Measurements from ENCODE around the gene RELL1. TPM values are rescaled to one million over a fixed set of nuclear protein-coding genes. Genes with fewer than 3 reads are reported as not detected.

The RELL1 gene
- total RNA-seq, 4 donors from 2014 or later = 44.4 to 83.3 (median 73.6) TPM

DNA sequence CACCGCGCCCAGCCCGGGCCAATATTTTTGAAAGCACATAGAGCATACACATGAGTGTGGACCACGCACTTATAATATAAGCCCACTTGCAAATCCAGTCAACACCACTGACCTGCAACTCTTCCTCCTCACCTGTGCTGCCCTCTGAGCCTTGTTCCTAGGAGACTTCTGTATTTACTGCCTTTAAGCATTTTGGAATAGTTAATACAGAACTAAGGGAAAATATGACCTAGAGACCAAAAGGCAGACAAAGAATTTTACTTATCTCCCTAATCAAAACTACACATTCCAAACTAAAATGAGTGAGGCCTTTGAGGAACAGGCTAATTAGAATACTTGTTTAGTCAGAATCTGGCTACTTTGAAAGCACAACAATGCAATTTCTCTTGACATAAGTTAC lies 89.1 kb downstream of the RELL1 start:
- Histone ChIP-seq H3K4me1 (no peaks in the 10 kb centered on the region), H3K36me3 (no peaks in the 10 kb centered on the region), H3K4me3 (no peak overlapping the region), H3K9me3 (no peaks in the 10 kb centered on the region), H3K27ac (replicated peaks in 1 of 4) (no peak overlapping the region), H3K27me3 (no peaks in the 10 kb centered on the region)
- TF ChIP-seq, protein P1, sequence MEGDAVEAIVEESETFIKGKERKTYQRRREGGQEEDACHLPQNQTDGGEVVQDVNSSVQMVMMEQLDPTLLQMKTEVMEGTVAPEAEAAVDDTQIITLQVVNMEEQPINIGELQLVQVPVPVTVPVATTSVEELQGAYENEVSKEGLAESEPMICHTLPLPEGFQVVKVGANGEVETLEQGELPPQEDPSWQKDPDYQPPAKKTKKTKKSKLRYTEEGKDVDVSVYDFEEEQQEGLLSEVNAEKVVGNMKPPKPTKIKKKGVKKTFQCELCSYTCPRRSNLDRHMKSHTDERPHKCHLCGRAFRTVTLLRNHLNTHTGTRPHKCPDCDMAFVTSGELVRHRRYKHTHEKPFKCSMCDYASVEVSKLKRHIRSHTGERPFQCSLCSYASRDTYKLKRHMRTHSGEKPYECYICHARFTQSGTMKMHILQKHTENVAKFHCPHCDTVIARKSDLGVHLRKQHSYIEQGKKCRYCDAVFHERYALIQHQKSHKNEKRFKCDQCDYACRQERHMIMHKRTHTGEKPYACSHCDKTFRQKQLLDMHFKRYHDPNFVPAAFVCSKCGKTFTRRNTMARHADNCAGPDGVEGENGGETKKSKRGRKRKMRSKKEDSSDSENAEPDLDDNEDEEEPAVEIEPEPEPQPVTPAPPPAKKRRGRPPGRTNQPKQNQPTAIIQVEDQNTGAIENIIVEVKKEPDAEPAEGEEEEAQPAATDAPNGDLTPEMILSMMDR (IDR thresholded peaks at IDR 0.05) = no peak
- TF ChIP-seq POLR2AphosphoS5 (IDR thresholded peaks at IDR 0.05) (no peak), EP300 (IDR thresholded peaks at IDR 0.05) (no peak)
- WGBS = 94% methylated on average over 4 of the region's 4 CpGs
- intact Hi-C loops (cut with DNase I) = no loop called here
- no peak for DNase-seq (ENCODE audit: extremely low spot score)

- no peaks in the 10 kb centered on the region for H3K27me3 ChIP-seq
- H3K4me3 ChIP-seq = no peak overlapping the region
- no peaks in the 10 kb centered on the region for H3K9me3 ChIP-seq
- intact Hi-C loops (cut with DNase I) = no loop called here
- H3K4me1 ChIP-seq = no peaks in the 10 kb centered on the region
- H3K36me3 ChIP-seq = no peaks in the 10 kb centered on the region
- H3K27ac ChIP-seq (replicated peaks in 1 of 4) = no peak overlapping the region
- TF ChIP-seq, protein P1 (IDR thresholded peaks at IDR 0.05) = no peak
- TF ChIP-seq EP300 (IDR thresholded peaks at IDR 0.05) (no peak), POLR2AphosphoS5 (IDR thresholded peaks at IDR 0.05) (no peak), POLR2A (IDR thresholded peaks at IDR 0.05; ENCODE audit: low read depth) (no peak)
- 91% methylated on average over 12 of the region's 12 CpGs for WGBS
- DNase-seq (ENCODE audit: extremely low spot score) = no peak
Observed at GRCh38 chr4:37595875-37596680, 90.1 kb downstream of the RELL1 start.

DNA sequence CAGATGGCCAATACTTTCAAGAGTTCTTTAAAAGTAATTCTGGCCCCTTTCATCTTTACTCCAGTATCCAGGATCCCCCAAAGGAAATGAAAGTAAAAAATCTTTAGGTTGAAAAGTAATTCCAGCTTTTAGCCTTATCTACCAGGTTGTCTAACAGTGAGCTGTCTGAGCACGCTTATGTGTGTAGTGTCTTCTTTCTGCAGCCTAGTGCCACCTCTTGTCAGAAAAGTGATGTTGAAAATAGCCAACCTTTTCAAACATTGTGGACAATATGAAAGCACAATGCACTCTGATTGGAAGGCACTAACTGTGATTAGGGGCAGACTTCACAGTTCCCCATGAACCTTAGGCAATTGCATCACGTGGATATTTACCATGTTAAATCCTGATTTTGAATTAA lies 92.1 kb downstream of the RELL1 start:
- H3K9me3 ChIP-seq = no peaks in the 10 kb centered on the region
- WGBS = 76% methylated on average over 2 of the region's 2 CpGs
- peaks cover 0 to 7% (median 0%) of the 10 kb centered on the region in 4 donors for H3K36me3 ChIP-seq
- intact Hi-C loops (cut with DNase I) = no loop called here
- no peak overlapping the region for H3K27ac ChIP-seq (replicated peaks in 1 of 4)
- DNase-seq (ENCODE audit: extremely low spot score) = no peak
- no peaks in the 10 kb centered on the region for H3K27me3 ChIP-seq
- no peak overlapping the region for H3K4me3 ChIP-seq
- TF ChIP-seq POLR2AphosphoS5 (IDR thresholded peaks at IDR 0.05) = no peak
- no peak for TF ChIP-seq POLR2A (IDR thresholded peaks at IDR 0.05; ENCODE audit: low read depth)
- no peak for TF ChIP-seq EP300 (IDR thresholded peaks at IDR 0.05)
- TF ChIP-seq, protein P1 (IDR thresholded peaks at IDR 0.05) = no peak
- H3K4me1 ChIP-seq = no peaks in the 10 kb centered on the region

GRCh38 chr4:37591349-37591748 lies 94.8 kb downstream of the RELL1 start:
- TF ChIP-seq, protein P1 (IDR thresholded peaks at IDR 0.05) = no peak
- no peak for TF ChIP-seq POLR2AphosphoS5 (IDR thresholded peaks at IDR 0.05)
- TF ChIP-seq EP300 (IDR thresholded peaks at IDR 0.05) = no peak
- no peak for TF ChIP-seq POLR2A (IDR thresholded peaks at IDR 0.05; ENCODE audit: low read depth)
- WGBS = 89% methylated on average over 1 of the region's 1 CpG
- DNase-seq (ENCODE audit: extremely low spot score) = no peak
- no peaks in the 10 kb centered on the region for H3K9me3 ChIP-seq
- intact Hi-C loops (cut with DNase I) = no loop called here
- H3K27ac ChIP-seq (replicated peaks in 1 of 4) = no peak overlapping the region
- H3K27me3 ChIP-seq = no peaks in the 10 kb centered on the region
- no peak overlapping the region for H3K4me3 ChIP-seq
- peaks cover 0 to 10% (median 0%) of the 10 kb centered on the region in 4 donors for H3K36me3 ChIP-seq
- no peaks in the 10 kb centered on the region for H3K4me1 ChIP-seq

Measured in esophagus muscularis mucosa (tissue), 4 donors.